HUES6 (cell line): ENCODE measurements around the gene PLXNA4.

ENCODE experiments used
- H3K27ac ChIP-seq: 2 replicates; pipeline ENCODE4 v1.7.0; 2013; ENCODE audit warnings: low read depth, mild to moderate bottlenecking, low read length, inconsistent platforms
- H3K27me3 ChIP-seq: 2 replicates; pipeline ENCODE4 v1.6.1; 2013; ENCODE audit warnings: low read length; ENCODE audit not compliant: control insufficient read depth, insufficient read depth
- H3K36me3 ChIP-seq: 2 replicates; pipeline ENCODE4 v1.6.1; 2013; ENCODE audit warnings: low read length; ENCODE audit not compliant: control insufficient read depth, insufficient read depth
- H3K4me1 ChIP-seq: 2 replicates; pipeline ENCODE4 v1.6.1; 2013; ENCODE audit warnings: low read length; ENCODE audit not compliant: control insufficient read depth, insufficient read depth
- H3K4me3 ChIP-seq: 2 replicates; pipeline ENCODE4 v1.5.1; 2013; ENCODE audit warnings: low read depth, low read length
- H3K9ac ChIP-seq: one replicate; pipeline ENCODE4 v1.6.1; 2013; ENCODE audit warnings: mild to moderate bottlenecking, low read length
- H3K9me3 ChIP-seq: 2 replicates; pipeline ENCODE4 v1.6.1; 2013; ENCODE audit warnings: low read depth, low read length; ENCODE audit not compliant: control insufficient read depth, insufficient read depth

The PLXNA4 gene

DNA sequence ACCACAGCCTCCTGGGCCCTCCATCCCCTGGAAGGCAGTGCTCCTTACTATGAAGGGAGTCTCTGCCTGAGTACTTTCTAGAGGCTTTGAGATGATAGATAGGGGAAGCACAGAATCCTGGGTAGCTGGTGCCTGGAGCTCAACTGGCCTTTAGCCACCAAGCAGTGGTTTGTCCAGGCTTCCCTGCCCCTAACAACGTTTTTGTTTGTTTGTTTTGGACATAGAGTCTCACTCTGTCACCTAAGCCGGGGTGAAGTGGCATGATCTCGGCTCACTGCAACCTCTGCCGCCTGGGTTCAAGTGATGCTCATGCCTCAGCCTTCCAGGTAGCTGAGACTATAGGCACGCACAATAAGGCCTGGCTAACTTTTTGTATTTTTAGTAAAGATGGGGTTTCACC is 289.4 kb downstream of the PLXNA4 start:
- no peaks in the 10 kb centered on the region for H3K36me3 ChIP-seq
- H3K4me3 ChIP-seq: no peak overlapping the region
- no peaks in the 10 kb centered on the region for H3K9me3 ChIP-seq
- H3K27ac ChIP-seq: no peak overlapping the region
- H3K4me1 ChIP-seq: no peaks in the 10 kb centered on the region
- no peak overlapping the region for H3K9ac ChIP-seq
- peaks cover 5% of the 10 kb centered on the region; the same call in 1 of the 2 replicates for H3K27me3 ChIP-seq

DNA sequence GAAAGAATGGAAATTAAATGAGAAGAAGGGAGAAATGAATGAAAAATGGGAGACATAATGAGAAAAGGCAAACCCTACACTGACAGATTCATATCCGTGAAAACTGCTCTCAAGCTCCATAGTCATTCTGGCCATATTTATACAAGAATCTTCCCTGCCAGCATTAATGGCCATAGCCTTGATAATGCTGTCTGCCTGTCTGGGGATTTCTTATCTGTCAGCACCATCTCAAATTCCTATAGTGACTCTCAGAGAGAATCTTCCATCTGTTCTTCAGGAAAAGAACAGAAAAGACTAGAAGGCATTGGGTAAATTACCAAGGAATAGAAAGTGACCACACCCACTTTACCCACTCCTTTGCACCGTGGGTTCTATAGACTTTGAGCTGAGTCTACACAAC is 295.9 kb downstream of the PLXNA4 start:
- Histone ChIP-seq H3K36me3 (no peaks in the 10 kb centered on the region), H3K9ac (no peak overlapping the region), H3K4me3 (no peak overlapping the region), H3K9me3 (no peaks in the 10 kb centered on the region), H3K27me3 (peaks cover 3% of the 10 kb centered on the region; the same call in 1 of the 2 replicates), H3K27ac (no peak overlapping the region), H3K4me1 (peaks cover 4% of the 10 kb centered on the region; the same call in 1 of the 2 replicates)

DNA sequence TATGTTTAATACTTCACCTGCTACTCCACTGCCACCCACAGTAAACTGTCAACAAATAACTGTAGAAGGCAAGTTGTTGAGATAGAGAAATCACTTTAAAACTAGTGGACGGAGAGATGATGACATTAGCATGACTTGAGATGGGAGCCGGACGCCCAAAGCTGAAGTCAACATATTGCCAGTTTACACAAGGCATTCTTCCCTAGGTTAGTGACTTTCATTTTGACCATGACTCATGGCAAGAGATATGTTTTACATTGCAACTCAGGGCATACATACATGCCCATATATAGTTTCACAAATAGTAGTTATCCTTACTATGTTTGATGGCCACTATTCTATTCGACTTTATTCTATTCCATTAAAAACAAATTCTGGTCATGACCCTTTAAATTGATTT is 296.6 kb downstream of the PLXNA4 start:
- Histone ChIP-seq H3K9me3 (no peaks in the 10 kb centered on the region), H3K27ac (no peak overlapping the region), H3K36me3 (no peaks in the 10 kb centered on the region), H3K4me1 (peaks cover 5% of the 10 kb centered on the region; the same call in 1 of the 2 replicates), H3K9ac (no peak overlapping the region), H3K27me3 (peaks cover 3% of the 10 kb centered on the region; the same call in 1 of the 2 replicates), H3K4me3 (no peak overlapping the region)

DNA sequence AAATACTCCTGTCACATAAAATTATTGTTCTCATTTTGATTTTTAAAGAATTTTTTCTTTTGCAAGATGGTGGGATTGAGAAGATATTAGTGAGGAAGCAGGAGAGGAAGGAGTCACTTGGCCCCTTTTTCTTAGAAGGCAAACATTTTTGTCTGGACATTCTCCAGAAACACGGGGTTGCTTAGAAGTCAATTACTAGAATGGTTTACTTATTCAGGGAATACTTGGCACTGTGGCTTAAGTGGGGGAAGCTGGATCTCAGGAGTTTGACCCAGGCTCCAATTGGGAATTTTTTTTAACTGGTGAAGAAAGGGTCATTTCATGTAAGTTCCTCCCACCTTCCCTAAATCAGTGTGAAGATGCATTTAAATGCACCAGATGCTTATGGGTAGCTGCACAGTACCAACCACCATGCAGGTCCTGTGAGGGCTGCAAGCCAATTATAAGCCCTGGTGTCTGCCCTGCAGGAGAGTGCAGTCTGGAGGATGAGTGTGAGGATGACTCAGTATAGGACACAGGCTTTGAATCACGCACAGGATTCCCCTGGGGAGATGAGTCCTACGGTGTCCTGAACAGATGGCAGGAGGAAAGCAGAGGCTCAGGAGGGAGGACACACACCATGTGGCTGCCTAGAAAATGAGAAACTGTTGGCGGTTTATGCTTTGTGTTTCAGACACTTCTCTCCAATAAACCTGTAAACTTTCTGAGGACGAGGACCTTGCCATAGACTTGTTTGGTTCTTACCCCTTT is 299.1 kb downstream of the PLXNA4 start:
- Histone ChIP-seq H3K9me3 (no peaks in the 10 kb centered on the region), H3K9ac (no peak overlapping the region), H3K27ac (no peak overlapping the region), H3K4me1 (peaks cover 5% of the 10 kb centered on the region; the same call in 1 of the 2 replicates), H3K27me3 (peaks cover 7% of the 10 kb centered on the region; the same call in 1 of the 2 replicates), H3K36me3 (no peaks in the 10 kb centered on the region), H3K4me3 (no peak overlapping the region)

DNA sequence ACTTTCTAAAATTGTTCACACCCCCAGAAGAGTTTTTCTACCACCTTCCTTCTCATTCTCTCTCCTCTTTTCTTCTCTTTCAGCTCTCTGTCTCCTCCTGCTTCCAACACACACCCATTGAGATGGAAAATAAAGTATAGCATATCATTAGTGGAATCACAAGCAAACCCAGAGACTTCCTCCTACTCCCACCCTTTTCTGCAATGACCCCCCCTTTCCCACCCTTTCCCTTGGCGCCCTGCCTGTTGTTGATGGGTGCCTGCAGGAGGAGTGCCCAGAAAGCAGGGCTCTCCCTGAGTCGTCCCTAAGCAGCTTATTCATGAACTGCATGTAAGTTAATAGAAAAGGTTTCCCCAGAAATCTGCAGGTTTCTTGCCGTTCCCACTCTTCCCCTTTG is 300.0 kb downstream of the PLXNA4 start:
- H3K9ac ChIP-seq: no peak overlapping the region
- no peak overlapping the region for H3K4me3 ChIP-seq
- H3K27me3 ChIP-seq: peaks cover 12% of the 10 kb centered on the region; the same call in 1 of the 2 replicates
- H3K9me3 ChIP-seq: no peaks in the 10 kb centered on the region
- H3K36me3 ChIP-seq: no peaks in the 10 kb centered on the region
- H3K4me1 ChIP-seq: peaks cover 5% of the 10 kb centered on the region; the same call in 1 of the 2 replicates
- H3K27ac ChIP-seq: no peak overlapping the region

DNA sequence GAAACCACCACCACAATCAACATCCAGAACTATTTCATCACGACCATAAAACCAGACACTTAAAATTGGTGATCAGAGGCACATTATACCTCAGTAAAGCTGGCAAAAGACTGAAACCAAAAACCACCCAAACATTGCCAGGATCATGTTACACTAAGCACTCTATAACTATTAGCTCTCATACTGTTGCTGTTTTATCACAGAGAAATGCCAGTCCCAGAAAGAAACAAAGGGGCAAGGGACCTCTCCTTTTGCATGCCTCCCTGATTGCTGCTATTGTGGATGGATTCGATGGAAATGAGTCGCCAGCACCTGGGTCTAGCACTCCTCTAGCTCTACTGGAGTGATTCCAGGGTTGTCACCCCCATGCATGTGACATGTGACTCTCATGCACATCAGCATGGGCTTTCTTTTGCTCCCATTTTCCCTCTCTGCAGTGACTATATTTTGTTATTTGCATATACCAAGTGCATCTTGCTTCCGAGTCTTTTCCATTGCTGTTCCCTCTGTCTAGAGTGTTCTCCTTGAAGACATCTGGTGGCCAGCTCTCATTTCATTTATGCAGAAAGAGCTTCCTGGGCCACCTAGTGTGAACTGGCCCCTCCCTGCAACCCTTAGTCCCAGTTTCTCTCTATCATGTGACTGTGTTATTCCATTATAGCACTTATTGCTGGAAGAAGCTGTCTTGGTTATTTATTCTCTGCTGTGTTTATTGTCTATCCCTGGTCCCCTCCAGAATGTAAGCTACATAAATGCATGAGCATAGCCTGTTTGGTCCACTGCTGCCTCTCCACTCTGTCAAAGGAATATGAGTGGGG is 300.6 kb downstream of the PLXNA4 start:
- no peaks in the 10 kb centered on the region for H3K9me3 ChIP-seq
- H3K4me1 ChIP-seq: peaks cover 5% of the 10 kb centered on the region; the same call in 1 of the 2 replicates
- no peak overlapping the region for H3K27ac ChIP-seq
- peaks cover 12% of the 10 kb centered on the region; the same call in 1 of the 2 replicates for H3K27me3 ChIP-seq
- no peaks in the 10 kb centered on the region for H3K36me3 ChIP-seq
- no peak overlapping the region for H3K4me3 ChIP-seq
- H3K9ac ChIP-seq: no peak overlapping the region

DNA sequence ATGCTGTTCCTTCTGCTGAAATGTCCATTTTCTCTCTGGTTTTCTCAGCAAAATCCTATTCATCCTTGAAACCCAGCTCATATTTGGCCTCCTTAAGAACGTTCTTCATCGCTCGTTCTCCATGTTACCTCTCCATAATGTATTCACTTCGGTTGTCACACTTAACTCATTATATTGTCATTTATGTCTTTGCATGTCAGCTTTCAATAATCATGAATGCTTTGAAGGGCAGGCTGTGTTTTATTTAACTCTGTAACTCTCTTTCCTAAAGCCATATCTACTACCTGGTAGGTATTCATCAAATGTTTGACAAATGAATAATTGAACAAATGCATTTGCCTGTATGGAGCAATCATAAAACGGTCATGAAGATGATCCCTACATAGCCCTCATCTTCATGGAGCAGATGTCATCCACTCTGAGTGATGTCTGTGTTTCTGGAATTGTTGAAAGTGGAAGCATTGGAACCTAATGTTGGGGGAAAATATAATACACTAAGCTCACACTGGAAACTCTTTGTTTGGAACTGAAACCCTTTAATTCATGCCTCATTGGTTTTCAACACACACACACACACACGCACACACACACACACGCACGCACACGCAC is 303.4 kb downstream of the PLXNA4 start:
- Histone ChIP-seq H3K4me3 (no peak overlapping the region), H3K4me1 (peaks cover 5% of the 10 kb centered on the region; the same call in 1 of the 2 replicates), H3K9me3 (no peaks in the 10 kb centered on the region), H3K9ac (no peak overlapping the region), H3K27ac (no peak overlapping the region), H3K36me3 (no peaks in the 10 kb centered on the region), H3K27me3 (peaks cover 18% of the 10 kb centered on the region; the same call in 1 of the 2 replicates)

DNA sequence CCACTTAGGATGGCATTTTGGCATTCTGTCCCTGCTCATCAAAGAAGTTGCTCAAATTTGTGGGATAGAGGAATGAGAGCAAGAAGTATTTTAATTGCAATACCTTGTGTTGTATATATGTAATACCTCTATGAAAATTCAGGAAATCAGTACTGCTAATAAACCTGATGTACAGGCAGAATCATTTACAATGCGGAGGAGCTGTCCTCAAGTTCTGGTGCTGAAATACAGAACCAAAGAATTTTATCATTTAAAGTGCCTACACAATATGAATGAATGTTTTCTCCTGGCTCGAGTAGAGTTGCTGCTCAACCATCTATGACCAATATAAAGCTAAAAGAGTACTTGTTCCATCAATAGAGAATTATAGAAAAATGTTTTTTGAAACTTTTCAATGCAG is 305.8 kb downstream of the PLXNA4 start:
- Histone ChIP-seq H3K9me3 (no peaks in the 10 kb centered on the region), H3K4me3 (no peak overlapping the region), H3K27ac (no peak overlapping the region), H3K27me3 (peaks cover 36% of the 10 kb centered on the region; the same call in 1 of the 2 replicates), H3K9ac (no peak overlapping the region), H3K36me3 (no peaks in the 10 kb centered on the region), H3K4me1 (peaks cover 2% of the 10 kb centered on the region; the same call in 1 of the 2 replicates)

DNA sequence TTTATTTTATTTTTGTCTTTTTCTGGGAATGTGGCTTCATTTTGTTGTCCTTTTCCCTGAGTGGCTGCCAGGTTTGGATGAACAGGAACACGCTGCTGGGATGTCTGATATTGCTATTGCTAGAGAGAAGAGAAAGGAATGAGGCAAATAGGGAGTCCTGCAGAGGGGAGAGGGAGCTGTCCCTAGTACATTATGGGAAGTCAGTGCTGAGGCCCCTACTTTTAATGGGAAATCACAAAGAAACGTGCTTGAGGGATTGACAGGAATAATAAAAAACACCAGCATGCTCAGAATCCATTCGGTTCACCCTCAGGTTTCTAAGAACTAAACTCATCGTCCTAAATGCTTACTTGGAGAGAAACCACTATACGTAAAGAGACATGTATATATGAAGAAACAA is 306.6 kb downstream of the PLXNA4 start:
- Histone ChIP-seq H3K27ac (no peak overlapping the region), H3K4me1 (no peaks in the 10 kb centered on the region), H3K9ac (no peak overlapping the region), H3K4me3 (no peak overlapping the region), H3K27me3 (peaks cover 39% of the 10 kb centered on the region; the same call in 1 of the 2 replicates), H3K36me3 (no peaks in the 10 kb centered on the region), H3K9me3 (no peaks in the 10 kb centered on the region)

DNA sequence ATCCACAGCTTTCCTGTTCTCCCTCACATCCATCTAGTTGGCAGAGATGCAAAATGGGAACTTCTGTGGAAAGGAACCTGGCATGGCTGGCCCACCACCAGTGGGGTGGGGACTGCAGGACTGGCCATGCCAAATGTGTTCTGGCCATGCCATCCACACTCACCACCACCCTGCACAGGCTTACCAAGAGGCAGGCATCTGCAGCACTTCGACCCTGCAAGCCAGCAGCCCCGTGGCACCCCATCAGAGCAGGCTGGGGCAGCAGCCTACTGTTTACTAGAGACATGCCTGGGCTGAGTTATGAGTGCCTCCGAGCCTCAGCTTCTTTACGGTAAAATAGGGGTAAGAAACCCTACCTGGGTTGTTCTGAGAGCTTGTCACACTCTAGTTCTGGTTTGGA is 313.1 kb downstream of the PLXNA4 start:
- H3K36me3 ChIP-seq: no peaks in the 10 kb centered on the region
- H3K4me1 ChIP-seq: no peaks in the 10 kb centered on the region
- no peaks in the 10 kb centered on the region for H3K9me3 ChIP-seq
- no peak overlapping the region for H3K4me3 ChIP-seq
- H3K27ac ChIP-seq: no peak overlapping the region
- no peak overlapping the region for H3K9ac ChIP-seq
- peaks cover 33% of the 10 kb centered on the region; the same call in 1 of the 2 replicates for H3K27me3 ChIP-seq

DNA sequence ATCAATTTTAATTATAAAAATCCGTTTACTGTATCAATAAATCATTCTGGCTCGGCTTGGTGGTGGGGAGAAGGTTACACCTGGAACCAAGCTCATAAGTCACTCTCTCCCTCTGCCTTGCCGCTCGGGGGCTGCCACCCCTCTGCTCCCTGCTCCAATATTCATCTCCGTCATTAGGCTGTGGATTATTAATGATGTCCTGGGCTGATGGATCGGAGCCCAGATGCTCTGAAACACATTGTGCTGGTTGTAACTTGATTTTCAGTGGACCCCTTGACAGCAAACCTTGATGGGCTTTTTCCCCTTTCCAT is 314.2 kb downstream of the PLXNA4 start:
- H3K9ac ChIP-seq: no peak overlapping the region

More for the DNA sequence above, 314.2 kb downstream of the PLXNA4 start:
- H3K4me1 ChIP-seq: no peaks in the 10 kb centered on the region
- H3K9me3 ChIP-seq: no peaks in the 10 kb centered on the region
- peaks cover 22% of the 10 kb centered on the region; the same call in 1 of the 2 replicates for H3K27me3 ChIP-seq
- no peak overlapping the region for H3K27ac ChIP-seq
- H3K36me3 ChIP-seq: no peaks in the 10 kb centered on the region
- H3K4me3 ChIP-seq: no peak overlapping the region
